ENCODE results near the gene HEBP1.
A peak's percentile ranks its signal among the peaks of the same experiment; 100 is the strongest.
"Not testable (repeated sequence)": the region's sequence is repeated elsewhere in the genome, so short reads cannot be mapped to it uniquely, and the experiment has no call there.

The HEBP1 gene

GRCh38 chr12:12999959-13000615, at the start of gene HEBP1:
Gene HEBP1, minus strand, starts transcription at chr12:13000265. Its CDS starts 151 bp downstream, at chr12:13000114.
- DNase-seq, result peak; percentile 83 to 98

GRCh38 chr12:13049816-13050215, 49.8 kb upstream of the HEBP1 start:
- DNase-seq, result no peak

GRCh38 chr12:13046964-13047363, 46.9 kb upstream of the HEBP1 start:
- DNase-seq, result no peak

GRCh38 chr12:13045816-13046215, 45.8 kb upstream of the HEBP1 start:
- DNase-seq, result no peak

- DNase-seq, result no peak
Observed at GRCh38 chr12:13044906-13045299, 44.8 kb upstream of the HEBP1 start.

- peak; percentile 55 to 77 for DNase-seq
Observed at GRCh38 chr12:13044002-13044905, 44.2 kb upstream of the HEBP1 start, which contains the start of gene FAM234B. Gene FAM234B, plus strand, starts transcription at chr12:13044381. Its CDS starts 23 bp downstream, at chr12:13044404.

GRCh38 chr12:13042666-13043230, 42.7 kb upstream of the HEBP1 start:
- no peak for DNase-seq

- no peak for DNase-seq
Observed at GRCh38 chr12:13041224-13041623, 41.2 kb upstream of the HEBP1 start.

GRCh38 chr12:13039328-13039956, 39.4 kb upstream of the HEBP1 start:
- no peak for DNase-seq

GRCh38 chr12:13038491-13039161, 38.6 kb upstream of the HEBP1 start:
- no peak for DNase-seq

GRCh38 chr12:13036881-13037280, 36.8 kb upstream of the HEBP1 start:
- no peak for DNase-seq

GRCh38 chr12:13035335-13035734, 35.3 kb upstream of the HEBP1 start:
- not testable (repeated sequence) for DNase-seq

- no peak for DNase-seq
Observed at GRCh38 chr12:13033476-13033875, 33.4 kb upstream of the HEBP1 start.

- DNase-seq, result no peak
Observed at GRCh38 chr12:13032164-13032563, 32.1 kb upstream of the HEBP1 start.

GRCh38 chr12:13030541-13031291, 30.7 kb upstream of the HEBP1 start:
- DNase-seq, result no peak

GRCh38 chr12:13028825-13029570, 28.9 kb upstream of the HEBP1 start:
- no peak for DNase-seq

- DNase-seq, result no peak
Observed at GRCh38 chr12:13027508-13027907, 27.4 kb upstream of the HEBP1 start.

- DNase-seq, result no peak
Observed at GRCh38 chr12:13027032-13027431, 27.0 kb upstream of the HEBP1 start.

- no peak for DNase-seq
Observed at GRCh38 chr12:13026286-13026685, 26.2 kb upstream of the HEBP1 start.

- DNase-seq, result peak in 1 of 2 donors; percentile 35
Observed at GRCh38 chr12:13024531-13024916, 24.5 kb upstream of the HEBP1 start.
